Endothelial cell of umbilical vein (primary cell): ENCODE measurements around the gene CHCHD3. TPM values are rescaled to one million over a fixed set of nuclear protein-coding genes. Genes with fewer than 3 reads are reported as not detected.

Experiments
- BruUV-seq: library from RNA; stranded (reverse); fragments of 400-500 nt; replicated peaks from 2 replicates; lab custom pipeline; 2021; lab: Mats Ljungman, UMichigan
- CTCF ChIA-PET: fragments of 300-600, 350-600 bp; sonication (Branson Sonifier 250); formaldehyde crosslinking; loops from one replicate; lab custom pipeline; 2021; ENCODE audit warnings: antibody characterized with exemption, inconsistent platforms; lab: Charles Lee
- POLR2A ChIA-PET: fragments of 300-600, 350-600 bp; sonication (Branson Sonifier 250); formaldehyde crosslinking; loops from one replicate; lab custom pipeline; 2021; ENCODE audit warnings: antibody characterized with exemption, inconsistent platforms; lab: Charles Lee
- DNase-seq: peaks from one replicate; pipeline ENCODE4 v3.0.0-alpha.2; 2011; ENCODE audit warnings: low read depth, low spot score
- FAIRE-seq: peaks from 2 replicates; lab custom pipeline; 2011; peaks lifted over from hg19 to GRCh38; lab: Jason Lieb, UNC
- H2AFZ ChIP-seq: 2 replicates; pipeline ENCODE4 v1.6.0; 2012; ENCODE audit warnings: low read depth, low read length, control low read depth, inconsistent platforms
- H3K27ac ChIP-seq: 2 replicates; pipeline ENCODE4 v1.5.1; 2011; ENCODE audit warnings: low read depth, mild to moderate bottlenecking, control low read depth, low read length, moderate library complexity; ENCODE audit not compliant: insufficient read depth
- H3K27me3 ChIP-seq, 2 experiments: 2 replicates each; pipeline versions ENCODE4 v1.6.0 to v1.6.1; 2011; ENCODE audit warnings: low read length in 2 of 2, mixed read lengths in 1 of 2; ENCODE audit not compliant: control insufficient read depth in 2 of 2, insufficient read depth in 2 of 2
- H3K36me3 ChIP-seq, 2 experiments: 2 replicates in 1 of 2; 3 replicates in 1 of 2; pipeline ENCODE4 v1.5.1; 2011; ENCODE audit warnings: low read length in 2 of 2, mild to moderate bottlenecking in 1 of 2, moderate library complexity in 1 of 2; ENCODE audit not compliant: control insufficient read depth in 2 of 2, insufficient read depth in 2 of 2; ENCODE audit errors: extremely low read depth in 1 of 2
- H3K4me1 ChIP-seq: 3 replicates; pipeline ENCODE4 v1.5.1; 2011; ENCODE audit warnings: mild to moderate bottlenecking, low read length; ENCODE audit not compliant: control insufficient read depth, insufficient read depth; ENCODE audit errors: extremely low read depth
- H3K4me2 ChIP-seq: 2 replicates; pipeline ENCODE4 v1.6.1; 2011; ENCODE audit warnings: low read length, control low read depth, mixed read lengths; ENCODE audit not compliant: insufficient read depth
- H3K4me3 ChIP-seq, 3 experiments: fragments of 200-600 bp in 1 of 3; sonication (generic), shearing (Covaris generic) in 1 of 3; replicated peaks in 1 of 3; 2 replicates each; pipeline ENCODE4 v1.5.1; 2011 to 2016; ENCODE audit warnings: control low read depth in 3 of 3, low read length in 3 of 3, mild to moderate bottlenecking in 2 of 3, inconsistent platforms in 1 of 3, low read depth in 1 of 3, moderate library complexity in 1 of 3; ENCODE audit not compliant: insufficient read depth in 1 of 3
- H3K79me2 ChIP-seq: 2 replicates; pipeline ENCODE4 v1.6.0; 2012; ENCODE audit warnings: low read length, inconsistent platforms; ENCODE audit not compliant: control insufficient read depth, insufficient read depth
- H3K9ac ChIP-seq: replicated peaks from 2 replicates; pipeline ENCODE3; 2011; ENCODE audit warnings: low read length, control low read depth; ENCODE audit not compliant: insufficient read depth; ENCODE audit errors: extremely low read depth
- H3K9me1 ChIP-seq: replicated peaks from 3 replicates; pipeline ENCODE4 v1.6.0; 2011; ENCODE audit warnings: mild to moderate bottlenecking, low read length; ENCODE audit not compliant: control insufficient read depth, insufficient read depth; ENCODE audit errors: extremely low read depth
- H3K9me3 ChIP-seq: replicated peaks from 2 replicates; pipeline ENCODE4 v1.5.1; 2012; ENCODE audit warnings: low read length, inconsistent platforms; ENCODE audit not compliant: control insufficient read depth, insufficient read depth
- H4K20me1 ChIP-seq: replicated peaks from 2 replicates; pipeline ENCODE3; 2011; ENCODE audit warnings: mild to moderate bottlenecking, low read length; ENCODE audit not compliant: control insufficient read depth, insufficient read depth; ENCODE audit errors: extremely low read depth
- EZH2 ChIP-seq: IDR thresholded peaks from 2 replicates; pipeline ENCODE4 v1.6.1; 2012; ENCODE audit warnings: borderline replicate concordance, low read depth, mild to moderate bottlenecking, moderate library complexity, low read length, inconsistent platforms; ENCODE audit not compliant: severe bottlenecking
- FOS ChIP-seq: IDR thresholded peaks from 2 replicates; pipeline ENCODE4 v1.6.1; 2011; ENCODE audit warnings: mild to moderate bottlenecking, low read length, moderate library complexity, borderline replicate concordance; ENCODE audit not compliant: insufficient read depth
- GATA2 ChIP-seq: IDR thresholded peaks from 2 replicates; pipeline ENCODE4 v1.7.0; 2011; ENCODE audit warnings: low read depth, mild to moderate bottlenecking, moderate library complexity, mixed read lengths, low read length; ENCODE audit not compliant: insufficient read length, insufficient read depth
- JUN ChIP-seq: IDR thresholded peaks from 2 replicates; pipeline ENCODE4 v1.6.1; 2011; ENCODE audit warnings: borderline replicate concordance, low read depth; ENCODE audit not compliant: insufficient read length, insufficient read depth
- MAX ChIP-seq: IDR thresholded peaks from 2 replicates; pipeline ENCODE4 v1.6.1; 2011; ENCODE audit not compliant: insufficient read depth, insufficient read length
- MYC ChIP-seq: IDR thresholded peaks from one replicate; pipeline ENCODE4 v1.6.1; 2011; ENCODE audit warnings: mild to moderate bottlenecking, low read depth, low read length
- POLR2A ChIP-seq: IDR thresholded peaks from 2 replicates; pipeline ENCODE4 v1.6.1; 2012; ENCODE audit warnings: low read depth, mild to moderate bottlenecking, control low read depth, low read length
- POLR2AphosphoS5 ChIP-seq: IDR thresholded peaks from 2 replicates; pipeline ENCODE4 v1.6.1; 2012; ENCODE audit warnings: low read depth, mild to moderate bottlenecking, control low read depth, low read length, moderate library complexity; ENCODE audit not compliant: insufficient read depth
- dilution Hi-C: fragments of 300-500 bp; cut with MboI; formaldehyde crosslinking; loops from one replicate; pipeline ENCODE4 v1.15.0; 2019; ENCODE audit warnings: low sequenced_read_pairs; ENCODE audit not compliant: extremely low pct_ligation_motif_present
- intact Hi-C: fragments of 100-400 bp; cut with micrococcal nuclease; formaldehyde crosslinking; loops from one replicate; pipeline ENCODE4 v1.10.0; 2022
- polyA plus RNA-seq, 4 experiments: library from polyadenylated mRNA; depleted of rRNA in 3 of 4; stranded (reverse) in 3 of 4; unstranded in 1 of 4; fragments of >200 nt; gene quantifications; 2 replicates each; pipeline versions ENCODE4 v1.2.1 to v1.2.3, GENCODE V29; 2011 to 2012; ENCODE audit warnings: missing spikeins in 1 of 4
- total RNA-seq: library from RNA; stranded (reverse); gene quantifications from 2 replicates; pipeline ENCODE4 v1.2.3, GENCODE V29; 2021
- TF ChIP-seq, protein P1 (sequence below), 2 donors: IDR thresholded peaks; 1 replicate in 1 of 2; 2 replicates in 1 of 2; pipeline ENCODE4 v1.5.1; 2011; ENCODE audit warnings: low read length in 2 of 2, mild to moderate bottlenecking in 2 of 2, moderate library complexity in 2 of 2, control low read depth in 1 of 2, inconsistent platforms in 1 of 2, low read depth in 1 of 2; ENCODE audit not compliant: insufficient read depth in 1 of 2; ENCODE audit errors: extremely low read depth in 1 of 2

CHCHD3 gene
- total and polyA plus RNA-seq, 2 donors (not counting 3 experiments of a cell fraction or from before 2014, with no cell fraction given): 22.0 to 63.7 TPM

DNA sequence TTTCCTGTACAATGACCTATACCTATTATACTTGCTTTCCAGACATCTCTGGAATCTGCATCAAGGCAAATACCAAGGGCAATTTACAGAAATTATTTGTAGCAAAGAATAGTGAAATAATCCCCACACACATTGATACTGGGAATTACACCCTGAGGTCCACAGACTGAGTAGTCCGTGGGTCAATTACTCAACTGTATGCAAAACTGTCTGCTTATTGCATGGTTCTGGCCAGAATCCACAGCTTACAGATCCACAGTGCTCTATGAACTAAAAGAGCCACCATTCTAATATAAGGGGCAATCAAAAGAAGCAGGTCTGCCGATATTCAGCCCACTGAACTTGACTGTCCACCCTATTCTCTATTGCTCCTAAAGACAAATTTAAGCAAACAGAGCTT lies 5.7 kb downstream of the CHCHD3 start:
- Histone ChIP-seq H3K4me1 (peaks cover 17% of the 10 kb centered on the region), H2AFZ (no peak overlapping the region), H3K79me2 (peaks cover 85% of the 10 kb centered on the region), H3K4me2 (no peak overlapping the region), H3K4me3 (no peak overlapping the region), H3K9me1 (no peaks in the 10 kb centered on the region), H3K27me3 (no peaks in the 10 kb centered on the region), H3K9ac (no peak overlapping the region), H3K27ac (no peak overlapping the region), H4K20me1 (peaks cover 5% of the 10 kb centered on the region), H3K9me3 (no peaks in the 10 kb centered on the region), H3K36me3 (no peaks in the 10 kb centered on the region)
- dilution Hi-C loops: no loop called here
- FAIRE-seq (no peak), DNase-seq (no peak)
- CTCF ChIA-PET: no interaction called here
- TF ChIP-seq MYC (no peak), GATA2 (no peak), FOS (no peak), POLR2AphosphoS5 (no peak)
- BruUV-seq: no TSS peak
- intact Hi-C loops: no loop called here
- POLR2A ChIA-PET: no interaction called here

DNA sequence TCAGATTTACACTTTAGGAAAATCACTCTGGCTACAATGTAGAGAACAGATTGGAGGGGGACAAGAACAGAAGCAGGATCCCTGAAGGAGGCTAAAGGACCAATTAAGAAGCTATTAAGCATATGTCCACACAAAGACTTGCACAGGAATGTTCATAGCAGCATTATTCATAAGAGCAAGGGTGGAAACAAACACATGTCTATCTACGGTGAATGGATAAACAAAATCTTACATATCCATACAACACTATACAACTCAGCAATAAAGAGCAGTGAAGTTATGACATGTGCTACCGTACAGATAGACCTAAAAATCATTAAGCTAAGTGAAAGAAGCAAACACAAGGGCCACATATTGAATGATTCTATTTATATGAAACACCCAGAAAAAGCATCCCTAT lies 10.4 kb downstream of the CHCHD3 start:
- DNase-seq: no peak
- no peak overlapping the region for H3K27ac ChIP-seq
- FAIRE-seq: no peak
- no TSS peak for BruUV-seq
- H3K9me1 ChIP-seq: no peaks in the 10 kb centered on the region
- intact Hi-C loops: no loop called here
- no peak overlapping the region for H2AFZ ChIP-seq
- H3K4me3 ChIP-seq: no peak overlapping the region
- H3K36me3 ChIP-seq: peaks cover 0 to 3% of the 10 kb centered on the region in 2 experiments
- no peak overlapping the region for H3K9ac ChIP-seq
- dilution Hi-C loops: no loop called here
- H4K20me1 ChIP-seq: no peaks in the 10 kb centered on the region
- no peak overlapping the region for H3K4me2 ChIP-seq
- H3K4me1 ChIP-seq: peaks cover 6% of the 10 kb centered on the region
- POLR2A ChIA-PET: no interaction called here
- peaks cover 50% of the 10 kb centered on the region for H3K79me2 ChIP-seq
- TF ChIP-seq FOS: no peak
- TF ChIP-seq EZH2: no peak
- TF ChIP-seq MYC: no peak
- TF ChIP-seq GATA2: no peak
- no peak for TF ChIP-seq MAX
- no peak for TF ChIP-seq POLR2A
- no peak for TF ChIP-seq POLR2AphosphoS5
- no peak for TF ChIP-seq JUN
- TF ChIP-seq, protein P1, sequence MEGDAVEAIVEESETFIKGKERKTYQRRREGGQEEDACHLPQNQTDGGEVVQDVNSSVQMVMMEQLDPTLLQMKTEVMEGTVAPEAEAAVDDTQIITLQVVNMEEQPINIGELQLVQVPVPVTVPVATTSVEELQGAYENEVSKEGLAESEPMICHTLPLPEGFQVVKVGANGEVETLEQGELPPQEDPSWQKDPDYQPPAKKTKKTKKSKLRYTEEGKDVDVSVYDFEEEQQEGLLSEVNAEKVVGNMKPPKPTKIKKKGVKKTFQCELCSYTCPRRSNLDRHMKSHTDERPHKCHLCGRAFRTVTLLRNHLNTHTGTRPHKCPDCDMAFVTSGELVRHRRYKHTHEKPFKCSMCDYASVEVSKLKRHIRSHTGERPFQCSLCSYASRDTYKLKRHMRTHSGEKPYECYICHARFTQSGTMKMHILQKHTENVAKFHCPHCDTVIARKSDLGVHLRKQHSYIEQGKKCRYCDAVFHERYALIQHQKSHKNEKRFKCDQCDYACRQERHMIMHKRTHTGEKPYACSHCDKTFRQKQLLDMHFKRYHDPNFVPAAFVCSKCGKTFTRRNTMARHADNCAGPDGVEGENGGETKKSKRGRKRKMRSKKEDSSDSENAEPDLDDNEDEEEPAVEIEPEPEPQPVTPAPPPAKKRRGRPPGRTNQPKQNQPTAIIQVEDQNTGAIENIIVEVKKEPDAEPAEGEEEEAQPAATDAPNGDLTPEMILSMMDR (IDR thresholded peaks at IDR 0.05; ENCODE audit: extremely low read depth in 1 of 2, insufficient read depth in 1 of 2, low read depth in 1 of 2, low read length in 2 of 2): no peak
- CTCF ChIA-PET: interaction anchor here (1.7 kb wide), 1 partner anchor 10 kb away, joined by 3 read pairs; no protein-coding TSS in a partner anchor
- no peaks in the 10 kb centered on the region for H3K9me3 ChIP-seq
- H3K27me3 ChIP-seq: no peaks in the 10 kb centered on the region
